CD4-positive, alpha-beta T cell treated with Interleukin-2 at 100 ng/mL for 4 hours (primary cell): ENCODE results near the gene IGDCC3.

Source experiments
- DNase-seq: peaks from one replicate; pipeline ENCODE4 v3.0.0-alpha.2; 2020; ENCODE audit warnings: low spot score

Gene IGDCC3

GRCh38 chr15:65343374-65343981 lies 34.3 kb downstream of the IGDCC3 start:
- DNase-seq, result no peak

- no peak for DNase-seq
Measured at GRCh38 chr15:65342493-65342892, 35.3 kb downstream of the IGDCC3 start.

GRCh38 chr15:65339920-65340319 lies 37.9 kb downstream of the IGDCC3 start:
- no peak for DNase-seq

GRCh38 chr15:65339416-65339815 lies 38.4 kb downstream of the IGDCC3 start:
- no peak for DNase-seq

- DNase-seq, result no peak
Measured at GRCh38 chr15:65338823-65339222, 39.0 kb downstream of the IGDCC3 start.

GRCh38 chr15:65338366-65338765 lies 39.4 kb downstream of the IGDCC3 start:
- DNase-seq, result no peak

GRCh38 chr15:65337436-65338070 lies 40.2 kb downstream of the IGDCC3 start:
- DNase-seq, result no peak

GRCh38 chr15:65336493-65337435 lies 41.0 kb downstream of the IGDCC3 start:
- DNase-seq, result no peak

- DNase-seq, result no peak
Measured at GRCh38 chr15:65335278-65336055, 42.3 kb downstream of the IGDCC3 start.

- no peak for DNase-seq
Measured at GRCh38 chr15:65334586-65335231, 43.1 kb downstream of the IGDCC3 start.

GRCh38 chr15:65333856-65334255 lies 43.9 kb downstream of the IGDCC3 start:
- DNase-seq, result no peak

- no peak for DNase-seq
Measured at GRCh38 chr15:65333148-65333820, 44.5 kb downstream of the IGDCC3 start.

- DNase-seq, result no peak
Measured at GRCh38 chr15:65332391-65333147, 45.2 kb downstream of the IGDCC3 start.

- no peak for DNase-seq
Measured at GRCh38 chr15:65331811-65332210, 46.0 kb downstream of the IGDCC3 start.

GRCh38 chr15:65330934-65331645 lies 46.7 kb downstream of the IGDCC3 start:
- no peak for DNase-seq

GRCh38 chr15:65329984-65330735 lies 47.6 kb downstream of the IGDCC3 start:
- no peak for DNase-seq

- no peak for DNase-seq
Measured at GRCh38 chr15:65329288-65329983, 48.4 kb downstream of the IGDCC3 start.
